GM19438 (cell line): ENCODE results near the gene GALNT6.
"Not testable (repeated sequence)": the region's sequence is repeated elsewhere in the genome, so short reads cannot be mapped to it uniquely, and the experiment has no call there.

Experiments
- ATAC-seq: cut with Tn5 transposase; IDR thresholded peaks from one replicate; pipeline ENCODE4 v1.9.1; 2021; ENCODE audit warnings: low read depth; ENCODE audit not compliant: unreplicated experiment

GALNT6 gene

DNA sequence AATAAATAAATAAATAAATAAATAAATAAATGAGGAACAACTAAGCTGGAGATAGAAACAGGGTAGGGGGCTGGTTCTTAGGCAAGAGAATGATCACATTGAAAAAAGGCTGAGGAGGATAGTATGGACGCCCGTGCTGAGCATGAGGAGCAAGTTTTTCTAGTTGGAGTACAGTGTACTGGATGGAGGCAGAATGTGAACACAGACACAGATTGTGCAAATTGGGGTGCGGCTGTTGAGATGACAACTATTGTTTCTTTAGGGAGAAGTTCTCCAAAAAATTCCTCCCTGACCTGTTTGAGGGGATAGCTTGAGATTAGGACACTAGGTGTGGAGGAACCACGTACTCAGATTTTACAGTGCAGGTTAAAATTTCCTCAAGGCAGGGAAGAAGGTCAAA, 66.3 kb downstream of the GALNT6 start:
- ATAC-seq, result no peak

- peak; percentile 50 for ATAC-seq
Measured at GRCh38 chr12:51323966-51324895, 67.0 kb downstream of the GALNT6 start, which contains the start of gene BIN2. Gene BIN2, minus strand, starts transcription at chr12:51324174. Its CDS starts 72 bp downstream, at chr12:51324102.

DNA sequence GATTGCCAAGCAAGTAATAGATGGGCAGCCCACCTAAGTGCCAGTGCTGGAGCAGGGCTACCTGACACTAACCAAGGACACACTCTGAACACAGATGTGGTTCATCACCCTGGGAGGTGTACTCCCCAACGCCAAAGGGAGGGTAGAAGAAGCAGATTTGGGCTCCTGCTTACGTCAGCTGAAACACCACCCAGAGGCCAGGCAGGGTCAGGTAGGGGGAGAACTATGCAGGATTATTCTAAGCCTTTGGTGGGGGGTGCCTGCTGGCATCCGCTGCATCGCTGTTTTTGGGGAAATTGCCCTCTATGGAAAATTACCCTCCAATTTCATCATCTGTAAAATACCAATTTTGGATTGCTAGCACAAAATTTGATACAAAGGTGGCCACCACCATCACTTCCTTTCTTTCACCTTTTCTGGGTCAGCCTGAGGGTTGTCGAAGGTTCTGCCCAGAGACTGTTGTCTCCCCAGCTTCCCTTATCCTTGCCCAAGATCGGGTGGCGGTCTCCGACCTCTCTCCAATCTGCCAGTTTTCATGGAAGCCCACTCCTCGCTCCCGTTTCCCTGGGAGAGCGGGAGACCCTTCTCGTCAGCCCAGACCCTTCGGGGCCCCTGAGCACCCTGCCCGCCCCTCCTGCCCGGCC, 67.8 kb downstream of the GALNT6 start:
- no peak for ATAC-seq

DNA sequence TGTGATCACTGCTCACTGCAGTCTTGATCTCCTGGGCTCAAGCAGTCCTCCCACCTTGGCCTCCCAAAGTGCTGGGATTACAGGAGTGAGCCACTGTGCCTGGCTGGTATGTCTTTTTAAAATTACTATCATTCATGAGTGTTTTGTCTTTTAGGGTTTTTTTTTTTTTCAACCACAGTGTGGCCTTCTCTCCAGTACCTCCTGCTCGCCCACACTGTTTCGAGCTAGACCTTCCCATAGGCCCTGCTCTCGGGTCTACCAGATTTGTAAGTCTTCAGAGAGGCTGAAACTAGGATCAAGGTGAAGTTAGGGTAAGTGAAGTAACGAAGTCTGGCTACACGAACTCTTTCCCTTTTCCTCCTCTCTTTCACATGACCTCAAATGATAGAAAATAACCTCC, 68.8 kb downstream of the GALNT6 start:
- ATAC-seq, result no peak

GRCh38 chr12:51321882-51322281, 69.3 kb downstream of the GALNT6 start:
- no peak for ATAC-seq

DNA sequence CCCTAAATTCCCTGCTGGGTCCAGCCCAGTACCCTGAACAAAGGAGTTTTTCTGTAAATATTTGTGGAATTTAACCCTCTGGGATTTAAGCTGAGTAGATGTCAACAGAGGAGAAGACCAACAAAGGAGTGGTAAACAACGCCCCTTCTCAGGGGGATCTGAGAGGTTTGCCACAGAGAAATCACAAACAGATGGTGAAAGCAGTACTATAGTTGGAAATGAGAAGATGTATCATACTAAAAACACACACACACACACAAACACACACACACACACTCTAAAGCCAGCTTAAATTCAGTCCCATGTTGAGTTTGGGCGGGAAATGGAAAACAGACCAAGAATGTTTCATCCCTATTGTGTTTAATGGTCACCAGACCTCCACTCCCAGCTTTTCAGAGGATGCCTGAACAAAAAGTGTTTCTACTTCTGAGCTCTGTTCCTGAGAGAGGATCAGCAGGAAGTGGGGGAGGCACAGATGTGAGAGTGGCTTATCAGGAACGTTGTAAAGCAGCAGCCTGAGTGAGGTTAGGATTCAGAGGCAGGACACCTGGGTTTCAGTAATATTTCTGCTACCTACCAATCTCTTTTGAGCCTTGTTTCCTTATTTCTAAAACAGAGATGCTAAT, 70.4 kb downstream of the GALNT6 start:
- ATAC-seq, result no peak

DNA sequence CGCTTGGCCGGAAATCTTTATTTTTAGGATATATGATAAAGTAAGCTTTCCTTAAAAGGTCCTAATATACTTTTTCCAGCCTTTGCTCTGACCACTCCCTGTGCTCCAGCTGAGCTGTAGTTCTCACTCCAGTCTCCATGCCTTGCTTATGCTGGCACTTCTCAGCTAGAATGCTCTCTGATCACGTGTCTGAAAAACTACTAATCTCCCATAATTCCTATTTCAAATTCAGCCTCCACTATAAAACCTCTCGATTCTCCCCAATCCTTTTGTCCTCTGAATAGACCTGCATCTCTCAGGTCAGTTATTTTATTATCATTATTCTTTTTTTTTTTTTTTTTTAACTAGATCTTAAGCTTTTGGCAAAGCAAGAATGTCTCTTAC, 70.9 kb downstream of the GALNT6 start:
- no peak for ATAC-seq

DNA sequence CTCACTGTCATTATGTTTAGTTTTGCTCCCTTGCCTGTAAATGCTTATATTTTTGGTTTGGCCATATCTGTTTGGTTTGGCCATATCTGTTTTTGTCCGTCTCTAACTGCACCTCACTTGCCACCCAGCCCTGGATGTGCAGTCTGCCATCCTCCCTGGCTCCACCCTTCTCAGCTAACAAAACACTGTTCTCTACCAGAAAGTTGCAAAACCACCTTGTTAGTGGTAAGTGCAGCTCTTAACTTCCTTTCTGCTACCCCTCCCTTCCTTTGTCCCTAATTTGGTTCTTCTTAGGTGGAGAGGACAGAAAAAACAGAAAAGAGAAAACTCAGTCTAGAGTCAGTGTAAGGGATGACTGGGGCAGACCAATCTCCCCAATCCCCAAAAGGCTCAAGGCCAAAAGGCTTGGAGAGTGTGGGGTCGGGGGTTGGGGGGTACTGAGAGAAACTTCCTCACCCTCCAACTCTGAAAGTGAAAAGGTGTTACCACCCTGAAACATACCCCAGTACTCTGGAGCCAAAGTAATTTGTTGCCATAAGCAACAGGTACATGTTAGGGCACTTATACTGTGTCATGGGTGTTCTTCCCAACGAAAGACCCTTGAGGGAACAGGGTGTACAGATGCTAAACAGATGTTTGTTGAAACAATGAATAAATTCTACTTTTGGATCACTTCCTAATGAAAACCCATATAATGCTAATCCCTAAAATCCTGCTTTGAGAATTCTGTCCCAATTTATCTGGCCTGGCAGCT, 72.2 kb downstream of the GALNT6 start:
- no peak for ATAC-seq

- not testable (repeated sequence) for ATAC-seq
Measured at GRCh38 chr12:51318057-51318806, 73.0 kb downstream of the GALNT6 start.

DNA sequence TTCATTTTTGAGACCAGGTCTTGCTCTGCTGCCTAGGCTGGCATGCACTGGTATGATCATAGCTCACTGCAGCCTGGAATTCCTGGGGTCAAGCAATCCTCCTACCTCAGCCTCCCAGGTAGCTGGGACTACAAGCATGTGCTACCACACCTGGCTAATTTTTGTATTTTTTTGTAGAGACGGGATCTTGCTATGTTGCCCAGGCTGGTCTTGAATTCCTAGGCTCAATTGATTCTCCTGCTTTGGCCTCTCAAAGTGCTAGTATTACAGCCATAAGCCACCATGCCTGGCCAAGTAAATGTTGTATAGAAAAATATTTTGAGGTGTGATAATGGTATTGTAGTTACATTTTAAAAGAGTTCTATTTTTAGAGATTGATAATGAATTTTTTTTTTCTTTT, 79.8 kb downstream of the GALNT6 start:
- no peak for ATAC-seq

GRCh38 chr12:51307655-51308593, 83.3 kb downstream of the GALNT6 start:
- ATAC-seq, result no peak

DNA sequence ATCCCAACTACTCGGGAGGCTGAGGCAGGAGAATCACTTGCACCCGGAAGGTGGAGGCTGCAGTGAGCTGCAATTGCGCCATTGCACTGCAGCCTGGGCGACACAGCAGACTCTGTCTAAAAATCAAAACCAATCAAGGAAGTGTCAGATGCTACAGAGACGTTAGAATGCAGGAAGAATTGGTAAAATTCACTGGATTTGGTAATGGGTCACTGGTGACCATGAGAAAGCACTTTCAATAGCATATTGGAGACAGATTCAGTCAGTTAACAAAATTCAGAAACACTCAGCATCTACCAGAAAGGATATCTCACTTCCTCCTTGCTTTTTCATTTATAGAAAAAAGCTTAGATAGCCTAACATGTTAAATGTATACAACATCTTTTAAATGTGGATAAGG, 84.7 kb downstream of the GALNT6 start:
- no peak for ATAC-seq
